Fibroblast of skin of scalp (primary cell): Measurements from ENCODE around the gene SOCS3.

Experiments
- DNase-seq: peaks from one replicate; pipeline ENCODE4 v3.0.0-alpha.2; 2013

SOCS3 gene

GRCh38 chr17:78306913-78307312 is 53.0 kb downstream of the SOCS3 start:
- DNase-seq = no peak
